ENCODE results near the gene USP38.

Gene USP38

DNA sequence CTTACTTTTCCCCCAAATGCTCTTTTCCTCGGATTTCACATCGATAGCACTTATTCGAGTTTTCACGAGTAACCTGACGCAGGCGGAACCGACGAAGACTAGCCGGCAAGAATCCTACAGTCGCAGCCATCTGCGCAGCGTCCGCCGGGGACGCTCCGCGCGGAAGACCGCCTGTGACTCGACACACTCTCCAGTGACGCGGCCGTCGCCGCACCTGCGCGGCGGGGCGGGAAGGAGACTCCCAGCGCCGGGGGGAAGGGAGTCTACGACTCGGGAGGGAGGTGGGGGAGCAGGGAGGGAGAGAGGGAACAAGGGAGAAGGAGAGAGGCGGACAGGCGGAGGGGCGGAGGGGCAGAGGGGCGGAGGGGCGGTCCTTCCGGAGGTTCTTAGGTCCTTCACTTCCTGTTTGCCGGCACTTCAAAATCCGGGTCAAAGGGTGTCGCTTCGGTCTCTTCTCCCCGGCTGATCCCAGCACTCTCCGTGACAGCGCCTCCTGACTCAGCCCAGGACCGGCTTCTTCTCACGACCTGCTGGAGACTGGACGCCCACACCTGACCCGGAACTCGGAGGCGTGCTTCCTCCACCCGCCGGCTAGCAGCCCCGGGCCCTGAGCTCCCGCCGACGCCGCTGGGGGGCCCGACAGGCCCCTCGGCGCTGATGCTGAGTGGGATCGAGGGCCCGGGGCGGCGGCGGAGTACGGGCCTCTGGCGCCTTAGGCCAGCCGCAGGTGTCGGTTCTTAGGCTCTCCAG lies at the start of gene USP38:
Gene USP38 (plus strand): TSS at position 415 of the 750 bp plus-strand sequence. CDS start 534 bp downstream, outside the sequence.
- peak; percentile 90 for DNase-seq

- no peak for DNase-seq
Measured at GRCh38 chr4:143135358-143135757, 49.4 kb upstream of the USP38 start.

GRCh38 chr4:143140696-143141095 lies 44.0 kb upstream of the USP38 start:
- DNase-seq = no peak

DNA sequence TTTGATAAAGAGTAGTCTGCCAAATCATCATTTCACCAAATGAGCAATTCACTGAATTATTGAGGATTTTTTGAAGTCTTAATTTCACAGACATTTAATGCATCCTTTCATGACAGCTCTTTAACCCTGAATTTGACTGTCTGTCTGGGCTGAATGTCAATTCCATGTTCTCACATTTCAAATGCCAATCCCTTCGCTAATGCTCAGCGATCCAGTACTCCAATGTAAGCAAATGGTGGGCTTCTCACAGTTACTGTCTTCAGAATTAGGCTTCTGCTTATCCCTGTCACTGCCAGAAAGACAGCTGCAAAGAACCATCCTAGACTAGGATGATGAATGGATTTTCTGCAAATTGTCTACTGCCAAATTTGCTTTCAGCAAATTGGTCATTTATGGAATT lies 36.2 kb upstream of the USP38 start:
- no peak for DNase-seq

- DNase-seq = no peak
Measured at GRCh38 chr4:143156853-143157252, 27.9 kb upstream of the USP38 start.

DNA sequence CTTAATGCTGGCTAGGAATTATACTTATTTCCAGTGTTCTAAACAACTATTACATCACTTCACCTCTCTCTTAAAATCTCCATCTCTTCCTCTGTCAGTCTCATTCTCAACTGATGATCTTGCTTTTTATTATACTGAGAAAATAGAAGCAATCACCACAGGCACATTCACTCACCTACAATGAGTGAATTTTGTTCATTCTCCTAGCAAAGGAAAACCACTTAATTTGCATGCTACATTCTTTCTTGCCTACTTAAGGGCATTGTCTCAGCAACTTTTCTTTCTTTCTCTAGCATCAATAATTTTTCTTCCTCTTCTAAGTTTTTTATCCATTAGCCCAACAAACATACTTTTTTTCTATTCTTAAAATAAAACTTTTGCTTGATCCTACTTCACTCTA lies 21.1 kb upstream of the USP38 start:
- no peak for DNase-seq

GRCh38 chr4:143166722-143167121 lies 18.0 kb upstream of the USP38 start:
- DNase-seq = peak; percentile 6

GRCh38 chr4:143178923-143179322 lies 5.8 kb upstream of the USP38 start:
- DNase-seq = no peak

- DNase-seq = no peak
Measured at GRCh38 chr4:143183513-143184216, 1.1 kb upstream of the USP38 start.

- peak; percentile 83 for DNase-seq
Measured at GRCh38 chr4:143184217-143184502, 557 bp upstream of the USP38 start.

DNA sequence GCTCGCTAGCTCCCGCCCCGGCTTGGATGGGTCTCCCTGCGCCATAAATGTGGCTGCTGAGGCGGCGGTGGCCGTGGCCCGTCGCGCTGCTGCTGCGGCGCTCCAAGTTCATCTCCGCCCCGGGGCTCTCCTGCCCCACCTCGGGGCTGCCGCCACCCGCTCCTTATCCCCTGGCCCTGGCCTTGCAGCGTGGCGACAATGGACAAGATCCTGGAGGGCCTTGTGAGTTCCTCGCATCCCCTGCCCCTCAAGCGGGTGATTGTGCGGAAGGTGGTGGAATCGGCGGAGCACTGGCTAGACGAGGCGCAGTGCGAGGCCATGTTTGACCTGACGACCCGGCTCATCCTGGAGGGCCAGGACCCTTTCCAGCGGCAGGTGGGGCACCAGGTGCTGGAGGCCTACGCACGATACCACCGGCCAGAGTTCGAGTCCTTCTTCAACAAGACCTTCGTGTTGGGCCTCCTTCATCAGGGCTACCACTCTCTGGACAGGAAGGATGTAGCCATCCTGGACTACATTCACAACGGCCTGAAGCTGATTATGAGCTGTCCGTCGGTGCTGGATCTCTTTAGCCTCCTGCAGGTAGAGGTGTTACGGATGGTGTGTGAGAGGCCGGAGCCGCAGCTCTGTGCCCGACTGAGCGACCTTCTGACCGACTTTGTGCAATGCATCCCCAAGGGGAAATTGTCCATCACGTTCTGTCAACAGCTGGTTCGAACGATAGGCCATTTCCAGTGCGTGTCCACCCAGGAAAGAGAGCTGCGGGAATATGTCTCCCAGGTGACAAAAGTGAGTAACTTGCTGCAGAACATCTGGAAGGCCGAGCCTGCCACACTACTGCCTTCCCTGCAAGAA lies 763 bp downstream of the USP38 start:
- DNase-seq = no peak

DNA sequence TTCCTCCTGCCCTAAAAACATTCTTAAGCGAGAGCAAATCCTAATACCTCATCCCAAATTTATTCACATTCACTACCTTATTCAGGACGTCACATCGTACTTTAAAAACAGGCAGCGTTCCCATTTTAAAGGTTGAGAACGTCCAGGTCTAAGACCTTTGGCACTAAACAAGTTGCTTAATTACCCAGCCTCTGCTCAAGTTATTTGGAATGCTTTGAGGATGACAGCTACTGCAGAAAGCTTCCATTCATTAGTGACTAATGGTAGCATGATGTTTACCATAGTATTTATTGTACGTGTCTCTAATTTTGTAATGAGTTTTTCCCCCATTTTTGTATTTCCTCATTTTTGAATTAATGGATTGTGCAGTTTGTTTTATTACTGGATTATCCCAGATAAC lies 1.5 kb downstream of the USP38 start:
- no peak for DNase-seq

DNA sequence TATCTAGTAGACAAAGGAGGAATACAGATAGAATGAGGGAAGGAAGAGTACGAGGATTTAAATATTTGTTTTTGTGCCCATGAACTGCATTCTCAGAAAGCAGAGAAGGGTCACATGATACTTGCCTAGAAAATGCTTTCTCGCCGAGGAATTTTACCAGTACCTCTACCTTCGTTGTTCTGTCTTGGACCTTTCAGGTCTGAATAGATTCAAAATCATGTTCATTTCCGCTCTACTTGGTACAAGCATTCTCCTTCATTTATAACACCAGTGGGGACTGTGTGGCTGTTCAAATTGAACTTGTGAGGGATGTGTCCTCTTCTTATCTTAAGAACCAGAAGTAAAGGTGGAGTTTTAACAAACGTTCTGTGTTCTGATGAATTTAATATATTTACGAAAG lies 1.9 kb downstream of the USP38 start:
- DNase-seq = no peak

GRCh38 chr4:143188136-143189088 lies 3.7 kb downstream of the USP38 start:
- no peak for DNase-seq

- no peak for DNase-seq
Measured at GRCh38 chr4:143189528-143189927, 4.8 kb downstream of the USP38 start.

- DNase-seq = no peak
Measured at GRCh38 chr4:143195581-143195980, 10.9 kb downstream of the USP38 start.

GRCh38 chr4:143196323-143196722 lies 11.6 kb downstream of the USP38 start:
- DNase-seq = no peak

DNA sequence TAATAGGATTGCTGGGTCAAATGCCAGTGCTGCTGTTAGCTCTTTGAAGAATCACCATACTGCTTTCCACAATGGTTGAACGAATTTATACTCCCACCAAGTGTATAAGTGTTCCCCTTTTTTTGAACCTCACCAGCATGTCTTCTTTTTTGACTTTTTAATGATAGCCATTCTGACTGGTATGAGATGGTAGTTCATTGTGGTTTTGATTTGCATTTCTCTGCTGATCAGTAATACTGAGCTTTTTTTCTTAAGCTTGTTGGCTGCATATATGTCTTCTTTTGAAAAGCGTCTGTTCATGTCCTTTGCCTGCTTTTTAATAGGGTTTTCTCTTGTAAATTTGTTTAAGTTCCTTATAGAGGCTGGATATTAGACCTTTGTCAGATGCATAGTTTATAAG lies 14.8 kb downstream of the USP38 start:
- no peak for DNase-seq

DNA sequence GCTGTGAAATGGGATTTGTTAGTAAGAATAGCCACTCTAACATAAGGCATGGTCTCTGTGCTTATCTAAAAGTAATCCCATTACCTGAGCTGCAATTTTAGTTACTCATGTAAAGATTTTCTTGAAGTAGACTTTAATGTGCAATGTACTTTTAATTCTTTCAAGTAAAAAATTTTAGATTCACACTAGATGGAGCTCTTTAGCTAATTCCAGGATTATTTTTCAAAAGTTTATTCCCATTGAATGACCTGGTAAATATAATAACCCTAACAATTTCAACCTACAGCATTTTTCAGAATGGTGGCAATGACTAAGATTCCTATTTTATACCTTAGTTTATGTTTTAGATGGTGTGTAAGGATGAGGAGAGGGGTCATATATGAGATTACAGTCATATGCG lies 18.1 kb downstream of the USP38 start:
- DNase-seq = no peak

DNA sequence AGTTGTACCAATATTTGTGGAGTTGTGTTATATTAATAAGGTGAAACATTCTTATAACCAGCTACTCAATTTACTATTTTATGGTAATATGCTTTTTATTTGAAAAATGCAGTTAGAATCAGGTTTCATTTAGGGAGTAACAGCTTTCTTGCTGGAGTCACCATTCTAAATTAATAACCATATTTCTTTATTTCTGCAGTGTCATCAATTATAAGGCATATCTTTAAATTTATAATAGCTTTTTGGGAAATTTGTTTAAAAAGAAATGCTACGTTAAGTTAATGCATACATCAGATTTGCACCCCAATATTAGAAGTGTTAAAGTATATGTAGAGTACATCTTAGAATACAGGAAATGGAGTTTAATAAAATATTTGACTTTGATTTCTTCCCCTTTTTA lies 18.9 kb downstream of the USP38 start:
- no peak for DNase-seq

DNA sequence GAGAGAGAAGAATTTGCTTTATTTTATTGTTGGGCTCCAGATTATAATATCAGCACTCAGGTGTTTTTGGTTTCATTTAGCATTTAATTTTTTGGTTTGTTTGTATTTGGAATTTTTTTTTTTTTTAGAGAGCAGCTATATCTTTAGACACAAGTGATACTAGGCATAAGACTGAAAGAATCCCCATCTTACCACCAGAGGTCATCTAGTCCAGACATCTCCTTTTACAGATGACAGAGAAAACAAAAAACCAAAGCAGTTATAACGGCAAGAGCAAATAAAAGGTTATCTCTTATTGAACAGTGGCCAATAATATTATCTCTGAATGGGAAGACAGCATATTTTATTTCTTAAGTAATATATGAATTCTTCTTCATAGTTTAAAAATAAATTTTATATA lies 22.8 kb downstream of the USP38 start:
- DNase-seq = peak; percentile 4

DNA sequence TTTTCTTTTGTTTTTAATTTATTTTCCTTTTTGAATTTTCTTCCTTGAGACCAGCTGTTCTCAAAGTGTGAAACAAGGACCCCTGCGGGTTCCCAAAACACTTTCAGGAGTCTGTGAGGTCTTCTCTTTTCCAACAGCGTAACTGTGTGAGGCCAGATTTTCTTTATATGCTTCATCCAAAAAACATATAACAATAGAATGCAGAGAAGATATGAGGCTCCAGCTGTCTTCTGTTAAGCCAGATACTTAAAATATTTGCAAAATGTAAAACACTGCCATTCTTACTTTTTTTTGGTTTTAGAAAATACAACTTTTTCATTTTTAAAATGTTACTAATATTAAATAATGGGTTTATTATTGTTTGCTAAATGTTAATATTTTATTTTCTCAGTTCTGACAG lies 27.8 kb downstream of the USP38 start:
- no peak for DNase-seq

- no peak for DNase-seq
Measured at GRCh38 chr4:143215873-143216272, 31.2 kb downstream of the USP38 start.

All from NCI-H2227 treated with DMSO at 0.1 percent for 48 hours (cell line).